SIG-M5 treated with dmso at 0.1 percent for 504 hours (cell line): Measurements from ENCODE around the gene AHDC1.

Experiments
- DNase-seq: peaks from one replicate; lab custom pipeline; 2025; ENCODE audit not compliant: unreplicated experiment; lab: John Stamatoyannopoulos, UW

AHDC1 gene

GRCh38 chr1:27535386-27535785 is 68.6 kb downstream of the AHDC1 start:
- DNase-seq, result no peak

DNA sequence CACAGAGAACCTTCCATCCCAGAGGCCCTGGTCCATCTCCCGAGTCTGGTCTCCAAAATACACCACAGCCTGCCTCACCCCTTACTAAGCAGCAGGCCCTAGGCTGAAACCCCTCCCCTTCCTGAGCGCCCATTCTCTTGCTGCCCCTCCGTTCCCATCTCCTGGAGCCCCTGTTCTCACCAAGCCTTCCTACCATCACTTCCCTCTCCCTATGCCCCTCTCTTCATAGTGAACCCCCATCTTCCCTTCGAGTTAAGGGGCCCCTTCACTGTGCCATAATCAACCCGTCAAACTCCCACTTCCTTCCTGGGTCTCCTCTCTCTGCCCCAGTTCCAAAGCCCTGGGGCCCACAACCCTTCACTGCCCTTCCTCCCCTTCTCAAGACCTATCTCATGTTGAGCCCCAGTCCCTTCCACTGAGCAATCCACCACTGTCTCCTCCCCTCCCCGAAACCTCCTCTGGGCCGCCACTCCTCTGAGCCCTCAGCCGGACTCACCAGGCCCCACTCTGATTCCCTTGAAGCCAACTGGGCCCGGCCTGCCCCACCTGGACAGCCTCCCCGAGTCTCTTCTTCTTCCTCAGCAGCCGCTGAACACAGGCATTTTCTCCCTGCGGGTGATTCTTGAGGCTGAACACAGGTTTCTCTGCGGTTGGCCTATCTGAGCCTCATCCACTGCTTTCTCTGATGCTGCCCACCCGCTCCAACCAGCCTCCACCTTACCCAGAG is 71.8 kb downstream of the AHDC1 start:
- DNase-seq, result no peak

DNA sequence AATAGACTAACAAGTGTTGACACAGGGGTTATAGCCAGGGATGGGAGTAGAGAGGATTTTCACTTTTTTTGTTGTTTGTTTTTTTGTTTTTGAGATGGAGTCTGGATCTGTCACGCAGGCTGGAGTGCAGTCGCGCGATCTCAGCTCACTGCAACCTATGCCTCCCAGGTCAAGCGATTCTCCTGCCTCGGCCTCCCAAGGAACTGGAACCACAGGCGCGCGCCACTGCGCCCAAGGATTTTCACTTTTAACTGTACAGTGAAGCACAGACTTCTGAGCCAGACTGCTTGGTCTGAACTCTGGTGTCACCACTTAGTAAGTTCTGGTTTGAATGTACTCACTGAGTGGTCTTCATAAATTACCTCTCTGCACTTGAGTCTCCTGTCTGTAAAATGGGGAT is 73.8 kb downstream of the AHDC1 start:
- no peak for DNase-seq

- DNase-seq, result no peak
Observed at GRCh38 chr1:27529704-27530018, 74.3 kb downstream of the AHDC1 start.

GRCh38 chr1:27528818-27529703 is 74.9 kb downstream of the AHDC1 start:
- DNase-seq, result no peak

GRCh38 chr1:27527890-27528817 is 75.8 kb downstream of the AHDC1 start:
- no peak for DNase-seq

GRCh38 chr1:27527223-27527889 is 76.6 kb downstream of the AHDC1 start:
- no peak for DNase-seq

- DNase-seq, result no peak
Observed at GRCh38 chr1:27526569-27527222, 77.2 kb downstream of the AHDC1 start.

DNA sequence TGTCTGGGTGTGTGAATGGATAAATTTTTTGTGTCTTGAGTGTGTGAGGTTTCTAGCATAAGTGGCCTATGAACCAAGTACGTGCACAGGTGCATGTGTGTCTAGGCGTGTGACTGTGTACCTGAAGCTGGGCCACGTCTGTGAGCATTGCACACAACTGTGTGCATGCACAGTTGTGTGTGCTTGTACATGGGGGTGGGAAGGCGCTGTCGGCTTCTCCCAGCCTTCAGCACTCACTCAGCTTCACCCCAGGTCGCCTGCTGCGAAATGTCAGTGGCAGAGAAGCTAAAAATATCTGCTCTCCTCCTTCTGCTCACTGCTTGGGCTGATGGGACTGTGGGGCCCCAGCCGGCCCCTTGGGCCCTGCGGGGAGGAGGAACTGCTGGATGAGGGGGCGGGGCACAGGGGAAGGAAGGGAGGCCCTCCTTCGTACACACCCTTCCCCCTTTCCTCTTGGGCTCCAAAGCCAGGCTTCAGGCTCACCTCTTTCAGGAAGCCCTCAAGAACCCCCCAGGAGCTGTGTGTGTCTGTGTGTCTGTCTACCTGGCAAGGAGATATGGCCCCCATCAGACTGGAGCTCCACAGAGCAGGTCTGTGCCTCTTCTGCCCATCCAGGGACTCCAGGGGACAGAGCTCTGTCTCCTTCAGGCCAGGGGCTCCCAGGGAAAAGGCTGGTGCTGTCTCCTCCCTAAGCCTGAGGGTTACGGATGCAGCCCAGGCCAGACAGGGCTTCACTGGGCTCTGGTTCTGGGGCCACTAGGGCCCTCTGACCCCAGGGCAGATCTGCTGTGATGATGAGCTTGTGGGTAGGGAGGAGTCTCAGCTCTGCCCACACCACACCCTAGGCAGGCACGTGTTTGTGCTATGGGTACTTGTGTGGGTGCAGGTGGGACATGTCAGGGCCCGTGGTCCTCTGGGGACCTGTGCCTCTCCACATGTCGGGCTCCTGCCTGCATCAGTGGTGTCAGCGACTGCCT is 78.4 kb downstream of the AHDC1 start:
- peak; percentile 94 for DNase-seq

- no peak for DNase-seq
Observed at GRCh38 chr1:27523337-27524020, 80.5 kb downstream of the AHDC1 start.

DNA sequence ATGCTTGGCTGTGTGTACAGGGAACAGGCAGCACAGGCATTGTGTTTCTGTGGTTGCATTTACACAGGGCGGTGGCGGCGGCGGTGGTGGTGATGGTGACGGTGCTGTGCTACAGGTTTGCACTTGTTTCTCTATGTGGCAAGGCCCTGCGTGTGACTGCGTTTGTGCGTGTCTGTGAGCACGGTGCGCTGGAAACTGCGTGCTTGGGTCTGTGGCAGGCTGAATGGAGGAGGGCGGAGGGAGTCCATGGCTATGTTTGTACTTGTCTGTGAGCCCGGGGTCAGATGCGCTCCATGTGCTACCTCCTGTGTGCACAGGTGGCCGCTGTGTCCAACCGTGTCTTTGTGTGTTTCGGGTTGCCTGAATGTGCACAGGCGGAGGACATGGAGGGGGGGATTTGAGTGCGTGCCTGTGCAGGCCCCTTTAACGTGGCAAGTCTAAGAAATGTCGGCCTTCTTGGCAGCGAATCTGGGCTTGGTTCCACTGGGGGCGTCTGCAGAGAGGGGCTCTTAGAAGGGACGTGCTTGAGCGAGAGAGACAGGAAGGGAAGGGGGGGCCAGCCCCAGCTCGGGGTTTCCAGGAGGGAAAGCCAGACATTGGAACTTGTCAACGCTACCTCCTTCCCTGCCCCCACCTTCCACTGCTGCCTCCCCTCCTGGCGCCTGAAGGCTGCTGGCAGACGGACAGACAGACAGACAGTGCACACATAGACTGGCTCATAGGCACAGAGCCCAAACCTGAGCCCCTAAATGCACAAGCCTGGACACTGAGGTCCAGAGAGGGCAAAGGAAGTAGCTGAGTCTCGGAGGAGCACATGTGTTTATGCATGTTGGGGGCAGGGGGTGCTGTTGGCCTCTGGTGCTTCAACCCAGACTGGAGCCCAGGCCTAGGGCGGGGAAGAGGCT is 81.3 kb downstream of the AHDC1 start:
- DNase-seq, result no peak

- no peak for DNase-seq
Observed at GRCh38 chr1:27521861-27522431, 82.0 kb downstream of the AHDC1 start.

- DNase-seq, result no peak
Observed at GRCh38 chr1:27521336-27521831, 82.6 kb downstream of the AHDC1 start.

DNA sequence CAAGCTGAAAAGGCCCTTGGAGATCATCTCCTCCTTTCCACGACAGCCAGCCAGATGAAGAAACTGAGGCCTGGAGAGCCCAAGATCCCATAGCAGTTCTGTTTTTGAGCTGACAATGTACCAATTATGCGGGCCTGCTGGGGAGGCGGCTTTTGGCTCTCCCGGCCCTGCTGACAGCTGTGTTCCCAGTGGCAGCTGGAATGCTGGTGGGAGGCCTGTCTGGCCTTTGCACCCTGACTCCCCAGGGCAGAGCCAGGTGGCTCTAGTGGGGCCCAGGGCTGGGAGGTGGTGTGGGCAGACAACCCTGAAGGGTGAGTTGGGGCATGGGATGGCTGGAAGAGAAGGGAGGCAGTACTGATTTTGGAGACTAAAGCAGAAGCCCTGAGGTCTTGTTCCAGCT is 83.3 kb downstream of the AHDC1 start:
- no peak for DNase-seq

GRCh38 chr1:27519331-27520258 is 84.3 kb downstream of the AHDC1 start:
- DNase-seq, result no peak

DNA sequence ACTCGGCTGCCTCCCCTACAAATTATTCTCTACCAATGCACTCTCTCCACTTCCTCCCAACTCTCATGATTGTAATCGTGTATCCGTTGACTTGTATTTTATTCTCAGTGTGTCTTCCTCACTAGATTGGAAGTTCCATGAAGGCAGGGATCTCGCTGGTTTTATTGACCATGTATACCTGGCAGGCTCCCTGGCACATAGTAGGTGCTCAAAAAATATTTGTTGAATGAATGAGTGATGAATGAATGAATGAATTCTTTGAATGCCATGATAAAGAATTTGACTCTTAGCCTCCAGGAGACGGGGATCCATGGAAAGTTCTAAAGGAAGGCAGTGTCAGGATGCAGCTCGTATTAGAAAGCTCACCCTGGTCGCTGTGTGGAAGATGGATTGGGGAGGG is 85.1 kb downstream of the AHDC1 start:
- DNase-seq, result no peak
